ENCODE measurements around the gene TIMP2.
"Not testable (repeated sequence)": the region's sequence is repeated elsewhere in the genome, so short reads cannot be mapped to it uniquely, and the experiment has no call there.

Gene TIMP2

GRCh38 chr17:78954684-78955083, 29.5 kb upstream of the TIMP2 start:
- no peak for DNase-seq (ENCODE audit: low spot score)

GRCh38 chr17:78953356-78954350, 28.5 kb upstream of the TIMP2 start:
- no peak for DNase-seq (ENCODE audit: low spot score)

GRCh38 chr17:78952706-78953105, 27.5 kb upstream of the TIMP2 start:
- no peak for DNase-seq (ENCODE audit: low spot score)

GRCh38 chr17:78951967-78952551, 26.9 kb upstream of the TIMP2 start:
- no peak for DNase-seq (ENCODE audit: low spot score)

GRCh38 chr17:78950870-78951269, 25.7 kb upstream of the TIMP2 start:
- no peak for DNase-seq (ENCODE audit: low spot score)

GRCh38 chr17:78947235-78948149, 22.3 kb upstream of the TIMP2 start:
- no peak for DNase-seq (ENCODE audit: low spot score)

GRCh38 chr17:78946631-78947030, 21.4 kb upstream of the TIMP2 start:
- DNase-seq (ENCODE audit: low spot score): no peak

GRCh38 chr17:78946131-78946530, 20.9 kb upstream of the TIMP2 start:
- DNase-seq (ENCODE audit: low spot score): no peak

GRCh38 chr17:78945455-78945854, 20.3 kb upstream of the TIMP2 start:
- DNase-seq (ENCODE audit: low spot score): not testable (repeated sequence)

GRCh38 chr17:78944956-78945355, 19.8 kb upstream of the TIMP2 start:
- no peak for DNase-seq (ENCODE audit: low spot score)

- DNase-seq (ENCODE audit: low spot score): no peak
Observed at GRCh38 chr17:78944026-78944425, 18.8 kb upstream of the TIMP2 start.

- DNase-seq (ENCODE audit: low spot score): no peak
Observed at GRCh38 chr17:78940708-78941107, 15.5 kb upstream of the TIMP2 start.

GRCh38 chr17:78940258-78940657, 15.1 kb upstream of the TIMP2 start:
- no peak for DNase-seq (ENCODE audit: low spot score)

GRCh38 chr17:78939615-78940014, 14.4 kb upstream of the TIMP2 start:
- no peak for DNase-seq (ENCODE audit: low spot score)

- DNase-seq (ENCODE audit: low spot score): no peak
Observed at GRCh38 chr17:78937561-78937960, 12.4 kb upstream of the TIMP2 start.

- no peak for DNase-seq (ENCODE audit: low spot score)
Observed at GRCh38 chr17:78935419-78936323, 10.5 kb upstream of the TIMP2 start.

GRCh38 chr17:78934681-78935418, 9.7 kb upstream of the TIMP2 start:
- no peak for DNase-seq (ENCODE audit: low spot score)

GRCh38 chr17:78933959-78934568, 8.9 kb upstream of the TIMP2 start:
- DNase-seq (ENCODE audit: low spot score): no peak

- DNase-seq (ENCODE audit: low spot score): no peak
Observed at GRCh38 chr17:78933025-78933958, 8.1 kb upstream of the TIMP2 start.

All from hematopoietic multipotent progenitor cell treated with erythropoietin and hydrocortisone succinate and interleukin-3 and kit ligand, for 15 days (in vitro differentiated cells).